Endothelial cell of hepatic sinusoid (primary cell): Measurements from ENCODE around the gene HIGD2A.

Experiments used
- in situ Hi-C: cut with HindIII; loops from 2 replicates; pipeline ENCODE4 v1.10.0; 2017; ENCODE audit warnings: low sequenced_read_pairs

The HIGD2A gene

DNA sequence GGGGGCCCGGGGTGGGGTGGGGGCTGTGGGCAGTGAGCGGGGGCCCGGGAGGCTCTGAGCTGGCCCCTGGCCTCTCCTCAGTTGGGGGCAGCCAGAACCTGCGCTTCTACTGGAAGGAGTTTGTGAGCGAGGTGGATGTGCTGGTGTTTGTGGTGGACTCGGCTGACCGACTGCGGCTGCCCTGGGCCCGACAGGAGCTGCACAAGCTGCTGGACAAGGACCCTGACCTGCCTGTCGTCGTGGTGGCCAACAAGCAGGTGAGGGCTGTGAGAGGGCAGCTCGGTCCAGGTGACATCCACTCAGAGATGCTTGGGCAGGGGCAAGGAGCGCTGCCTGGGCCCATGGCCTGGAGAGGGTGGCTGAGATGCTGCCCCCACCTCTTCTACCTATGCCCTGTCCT lies 19.8 kb upstream of the HIGD2A start:
- in situ Hi-C loops = no loop called here

DNA sequence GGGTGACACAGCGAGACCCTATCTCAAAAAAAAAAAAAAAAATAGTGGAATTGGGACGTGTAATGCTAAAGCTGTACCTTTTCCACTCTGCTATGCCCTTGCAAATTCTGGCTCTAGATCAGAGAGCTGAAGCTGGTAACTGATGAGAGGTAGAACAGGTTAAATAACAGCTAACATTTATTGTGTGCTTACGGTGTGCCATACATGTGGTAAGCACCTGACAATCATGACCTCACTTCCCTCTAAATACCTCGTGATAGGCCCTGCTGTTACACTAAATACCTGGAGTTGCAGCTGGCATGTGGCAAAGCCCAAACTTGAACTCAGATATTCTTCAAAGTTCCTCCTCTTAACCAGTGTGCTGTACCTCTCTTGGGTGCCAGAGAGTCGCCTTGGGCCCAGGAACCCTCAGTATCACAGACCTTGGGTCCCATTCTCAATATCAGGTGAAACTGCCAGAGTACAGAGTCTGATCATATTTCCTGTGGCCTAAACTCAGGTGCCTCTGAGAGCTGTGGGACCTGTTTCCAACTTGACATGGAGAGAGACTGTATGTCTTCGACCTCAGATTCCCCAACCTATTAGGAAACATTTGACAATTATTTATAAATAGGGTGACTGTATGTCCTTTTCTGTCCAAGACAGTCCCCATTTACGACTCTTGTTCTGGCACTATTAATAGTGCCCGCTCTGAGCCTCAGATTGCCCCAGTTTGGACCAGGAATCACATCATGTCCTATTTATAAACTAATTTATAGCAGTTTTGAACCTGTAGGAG lies 18.4 kb upstream of the HIGD2A start:
- in situ Hi-C loops = no loop called here

- in situ Hi-C loops = no loop called here
Measured at GRCh38 chr5:176371621-176372539, 16.7 kb upstream of the HIGD2A start.

DNA sequence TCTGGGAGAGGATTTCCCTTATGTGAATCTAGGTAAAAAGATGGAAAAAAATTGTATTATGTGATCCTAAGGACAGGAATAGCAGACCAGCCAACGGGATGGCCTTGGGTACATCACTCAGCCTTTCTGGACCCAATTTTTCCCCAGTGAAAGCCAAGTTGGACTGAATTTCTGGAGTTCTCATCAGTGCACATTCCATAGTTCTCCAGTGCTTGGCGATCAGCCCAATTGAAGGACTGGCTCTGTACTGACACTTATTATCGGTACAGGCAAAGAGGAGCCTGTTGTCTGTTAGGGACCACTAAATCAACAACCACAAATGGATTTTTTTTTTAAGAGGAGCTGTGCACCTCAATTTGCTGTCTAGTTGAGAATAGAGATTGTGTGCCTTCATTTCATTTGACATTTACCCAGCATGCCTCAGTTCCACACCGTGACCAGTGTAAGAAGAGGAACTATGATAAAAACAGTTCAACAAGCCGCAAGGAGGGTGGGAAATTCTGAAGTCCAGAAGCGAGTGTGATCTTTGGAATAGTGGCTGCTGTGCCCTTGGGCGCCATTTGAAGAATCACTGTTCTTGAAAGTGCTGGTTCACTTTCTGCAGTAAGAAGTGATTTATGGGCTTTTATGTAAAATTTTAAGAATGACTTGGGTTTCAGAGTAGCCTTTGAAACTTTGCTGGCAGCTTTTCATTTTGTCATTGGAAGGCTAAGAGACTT lies 15.3 kb upstream of the HIGD2A start:
- in situ Hi-C loops = no loop called here

DNA sequence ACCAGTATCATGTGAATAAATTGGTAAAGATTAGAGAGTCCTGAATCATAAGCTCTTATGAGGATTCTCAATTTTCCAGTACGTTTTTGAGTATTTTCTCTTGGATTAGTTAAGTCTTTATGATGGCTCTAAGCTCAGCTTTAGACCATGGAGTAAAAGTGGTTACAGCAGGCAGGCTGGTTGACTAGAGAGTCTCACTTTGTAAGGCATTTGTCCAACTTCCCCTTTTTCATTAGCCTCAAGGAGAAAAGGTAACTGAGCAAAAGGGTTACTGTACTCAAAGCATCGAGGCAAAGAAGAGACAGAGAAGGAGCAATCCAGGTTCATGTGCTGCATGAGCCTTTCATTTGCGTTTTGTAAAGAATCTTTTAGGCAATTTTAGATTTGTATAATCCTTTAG lies 8.7 kb upstream of the HIGD2A start:
- in situ Hi-C loops = no loop called here

DNA sequence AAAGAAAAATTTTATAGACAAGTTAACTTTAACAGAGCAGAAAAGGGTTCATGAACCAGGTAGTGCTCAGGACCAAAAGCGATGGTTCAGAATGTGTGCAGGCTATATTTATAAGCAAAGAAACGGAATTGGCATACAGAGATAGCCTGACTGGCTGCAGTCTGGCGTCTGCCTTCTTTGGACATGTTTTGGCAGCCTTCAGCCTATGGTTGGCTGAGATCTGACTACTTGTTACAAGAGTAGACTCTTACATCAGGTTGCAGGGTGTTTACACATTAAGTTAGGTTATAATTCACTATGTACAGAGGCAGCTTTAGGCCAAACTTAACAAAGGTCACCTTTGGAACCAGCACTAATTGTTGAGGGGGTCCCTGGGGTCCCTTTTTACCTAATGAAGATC lies 7.1 kb upstream of the HIGD2A start:
- in situ Hi-C loops = no loop called here

- in situ Hi-C loops = no loop called here
Measured at GRCh38 chr5:176381979-176382378, 6.6 kb upstream of the HIGD2A start.

DNA sequence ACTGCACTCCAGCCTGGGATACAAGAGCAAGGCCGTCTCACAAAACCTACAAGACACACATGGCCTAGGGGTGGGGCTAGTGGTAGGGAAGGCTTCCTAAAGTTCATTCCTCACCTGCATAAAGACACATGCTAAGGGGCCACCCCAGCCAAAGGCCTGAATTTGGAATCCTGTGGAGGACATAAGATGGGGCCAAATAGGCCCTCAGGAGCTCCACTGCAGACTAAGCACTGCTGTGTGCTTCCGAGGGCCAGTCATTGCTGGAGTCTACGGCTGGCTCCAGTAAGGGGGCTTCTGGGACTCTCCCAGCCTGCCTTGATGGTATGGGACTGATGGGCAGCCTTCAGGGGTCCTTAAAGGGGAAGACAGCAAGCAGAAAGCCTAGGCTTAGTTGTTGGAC lies 5.8 kb upstream of the HIGD2A start:
- in situ Hi-C loops = no loop called here

DNA sequence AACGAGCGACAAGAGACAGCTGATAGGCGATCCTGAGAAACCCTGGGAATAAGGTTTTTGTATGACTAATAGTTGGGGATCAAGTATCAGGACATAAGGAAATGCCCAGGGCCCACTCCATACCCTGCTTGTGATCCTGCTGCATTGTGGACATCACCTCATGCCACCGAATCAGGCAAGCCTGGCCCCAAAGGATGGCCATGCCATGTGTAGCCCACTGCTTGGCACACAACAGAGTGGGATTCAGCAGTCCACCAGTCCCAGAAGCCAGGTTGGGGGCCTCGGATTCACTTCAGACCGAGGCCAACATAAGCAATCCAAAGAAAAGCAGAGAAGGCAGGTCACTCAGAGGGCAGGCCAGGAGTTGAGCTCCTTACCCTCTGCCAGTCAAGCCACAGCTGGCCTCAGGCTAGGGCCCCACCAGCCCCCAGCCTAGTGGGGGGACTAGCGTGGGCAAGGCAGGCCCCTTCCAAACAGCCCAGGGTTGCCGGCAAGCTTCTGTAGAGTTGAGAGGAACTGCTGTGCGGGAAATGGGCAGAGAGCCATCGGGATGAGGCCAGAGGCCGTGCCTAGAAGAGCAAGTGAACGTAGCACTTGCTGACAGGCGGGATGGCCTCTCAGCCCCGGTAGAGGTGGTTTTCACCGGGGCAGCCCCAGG lies 5.2 kb upstream of the HIGD2A start:
- in situ Hi-C loops = no loop called here

GRCh38 chr5:176383961-176384360 lies 4.6 kb upstream of the HIGD2A start:
- in situ Hi-C loops = no loop called here

DNA sequence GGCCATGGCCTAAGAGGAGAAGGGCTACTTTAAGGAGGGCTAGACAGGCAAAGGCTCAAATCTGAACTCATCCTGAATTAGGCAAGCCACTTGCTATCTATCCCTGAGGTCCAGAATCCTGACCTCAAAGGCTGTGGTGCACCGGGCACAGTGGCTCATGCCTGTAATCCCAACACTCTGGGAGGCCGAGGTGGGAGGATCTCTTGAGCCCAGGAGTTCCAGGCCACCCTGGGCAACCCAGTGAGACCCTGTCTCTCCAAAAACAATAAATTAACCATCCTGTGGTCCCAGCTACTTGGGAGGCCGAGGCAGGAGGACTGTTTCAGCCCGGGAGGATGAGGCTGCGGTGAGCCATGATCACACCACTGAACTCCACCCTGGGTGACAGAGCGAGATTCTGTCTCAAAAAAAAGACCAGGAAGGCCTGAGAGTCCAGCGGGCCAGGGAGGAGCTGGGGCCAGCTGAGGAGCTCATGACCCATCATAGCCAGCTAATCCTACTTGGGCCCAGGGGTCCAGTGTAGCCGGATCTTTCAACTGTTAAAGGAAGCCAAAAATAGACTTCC lies 4.1 kb upstream of the HIGD2A start:
- in situ Hi-C loops = no loop called here

GRCh38 chr5:176384991-176385390 lies 3.6 kb upstream of the HIGD2A start:
- in situ Hi-C loops = no loop called here

DNA sequence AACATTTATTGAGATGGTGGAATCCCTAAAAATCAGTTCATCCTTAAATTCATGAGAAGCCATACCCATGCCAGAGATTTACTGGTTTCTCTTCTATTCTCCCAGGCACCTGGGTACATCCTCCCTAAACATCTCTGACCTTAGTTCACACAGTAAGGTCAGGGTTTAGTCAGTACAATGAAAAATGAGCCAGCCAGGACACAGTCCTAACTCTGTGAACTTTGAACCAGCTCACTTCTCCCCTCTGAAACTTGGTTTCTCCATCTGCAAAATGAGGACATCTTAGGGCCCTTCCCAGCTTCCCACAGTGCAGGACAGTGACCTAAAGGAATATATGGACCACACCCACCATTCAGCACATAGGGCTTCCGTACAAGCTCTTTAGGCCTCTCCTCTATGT lies 2.1 kb upstream of the HIGD2A start:
- in situ Hi-C loops = no loop called here

- in situ Hi-C loops = no loop called here
Measured at GRCh38 chr5:176387384-176387925, 1.1 kb upstream of the HIGD2A start.

GRCh38 chr5:176388003-176388443 lies 528 bp upstream of the HIGD2A start:
- in situ Hi-C loops = no loop called here

- in situ Hi-C loops = no loop called here
Measured at GRCh38 chr5:176389135-176390123, 878 bp downstream of the HIGD2A start.

GRCh38 chr5:176391479-176391878 lies 2.9 kb downstream of the HIGD2A start:
- in situ Hi-C loops = no loop called here

DNA sequence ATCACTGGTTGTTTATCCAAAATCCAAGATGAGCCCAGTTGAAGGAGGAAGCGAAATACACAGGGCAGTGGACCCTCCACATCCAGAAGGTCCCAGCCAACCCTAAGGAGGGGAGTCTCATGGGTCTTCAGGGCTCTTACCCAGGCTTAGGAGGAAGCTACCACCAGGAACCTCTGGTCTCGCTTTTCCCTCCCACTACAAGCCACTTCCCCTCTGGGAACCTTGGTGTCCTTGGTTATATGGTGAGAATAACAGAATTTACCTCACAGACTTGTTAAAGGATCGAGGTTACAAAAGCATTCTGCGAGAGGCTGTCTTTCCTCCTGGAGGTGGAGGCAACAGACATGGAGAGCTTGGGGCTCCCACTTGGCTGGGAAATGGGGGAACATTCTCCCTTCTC lies 3.4 kb downstream of the HIGD2A start:
- in situ Hi-C loops = no loop called here

DNA sequence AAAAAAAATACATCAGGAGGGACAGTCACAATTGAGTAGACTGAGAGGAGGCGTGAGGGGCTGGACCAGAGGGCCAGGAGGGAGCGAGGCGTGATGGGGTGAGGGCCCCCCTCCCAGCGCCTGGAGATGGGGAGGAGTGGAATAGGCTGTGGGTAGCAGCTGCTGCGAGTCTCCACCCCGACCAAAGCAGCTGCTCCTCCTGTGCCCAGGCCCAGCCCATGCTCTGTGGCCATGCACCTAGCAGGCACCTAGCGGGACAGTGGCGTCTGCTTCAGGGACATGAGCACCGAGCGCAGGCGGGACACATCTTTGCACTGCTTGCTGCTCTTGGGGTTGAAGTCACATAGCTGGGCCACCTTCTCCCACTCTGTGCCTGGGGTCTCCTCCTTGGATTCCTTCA lies 4.0 kb downstream of the HIGD2A start:
- in situ Hi-C loops = no loop called here
